Ovary (tissue), 9 donors: Measurements from ENCODE around the gene CRB1. TPM values are rescaled to one million over a fixed set of nuclear protein-coding genes. Genes with fewer than 3 reads are reported as not detected.

Experiments used
- DNase-seq, 5 donors: peaks; one replicate each; pipeline ENCODE4 v3.0.0-alpha.2; 2019 to 2020
- H3K27ac ChIP-seq, 2 donors: fragments of 200-600 bp; one replicate each; pipeline versions ENCODE4 v1.5.1 to v1.8.0; 2019 to 2022
- H3K27me3 ChIP-seq: fragments of 200-600 bp; one replicate; pipeline ENCODE4 v1.8.0; 2022
- H3K36me3 ChIP-seq: fragments of 200-600 bp; sonication (generic); one replicate; pipeline ENCODE4 v1.5.1; 2019
- H3K4me1 ChIP-seq: one replicate; pipeline ENCODE4 v1.8.1; 2013; ENCODE audit warnings: mild to moderate bottlenecking, moderate library complexity; ENCODE audit not compliant: insufficient read depth
- H3K4me3 ChIP-seq: fragments of 200-600 bp; sonication (generic); one replicate; pipeline ENCODE4 v1.5.1; 2017
- H3K9me3 ChIP-seq, 2 donors: fragments of 200-600 bp in 1 of 2; sonication (generic) in 1 of 2; one replicate each; pipeline versions ENCODE4 v1.5.1 to v1.8.1; 2013 to 2019; ENCODE audit warnings: mild to moderate bottlenecking in 1 of 2, moderate library complexity in 1 of 2
- CTCF ChIP-seq, 3 donors: fragments of 450-650 bp in 2 of 3; fragments of 200-600 bp in 1 of 3; IDR thresholded peaks; one replicate each; pipeline versions ENCODE4 v1.5.1 to v1.8.0; 2016 to 2022; ENCODE audit warnings: antibody characterized with exemption in 3 of 3, mild to moderate bottlenecking in 1 of 3
- EP300 ChIP-seq: sonication (generic); formaldehyde crosslinking; IDR thresholded peaks from one replicate; pipeline ENCODE4 v1.6.1; 2017; ENCODE audit warnings: antibody characterized with exemption
- POLR2A ChIP-seq: fragments of 450-650 bp; IDR thresholded peaks from one replicate; pipeline ENCODE4 v1.6.1; 2017; ENCODE audit warnings: antibody characterized with exemption, mild to moderate bottlenecking, moderate library complexity
- WGBS, 3 donors: extraction: QIAGEN DNeasy Blood & Tissue Kit in 1 of 3; methylation state at CpG; one replicate each; pipeline versions ENCODE4 v1.1.5 to v1.1.7; 2013 to 2017; 5-methylcytosine and 5-hydroxymethylcytosine counted together
- intact Hi-C, 4 donors: fragments of 100-400 bp; cut with DNase I; formaldehyde crosslinking; loops; one replicate each; pipeline versions ENCODE4 v1.11.0 to v1.15.1; 2022 to 2023
- polyA plus RNA-seq, 2 donors: library from polyadenylated mRNA; stranded (reverse); fragments of 200-250 nt in 1 of 2; fragments of 350-450 nt in 1 of 2; fragmentation: Illumina TruSeq in 1 of 2; extraction: RNeasy Lipid Tissue Mini Kit (QIAGEN cat#74804) in 1 of 2; gene quantifications; one replicate each; pipeline ENCODE4 v1.2.3, GENCODE V29; 2013 to 2014
- total RNA-seq, 7 donors: library from RNA; depleted of rRNA in 2 of 7; stranded (reverse); fragments of >200 nt in 2 of 7; fragmentation: NEBNext Ultra II Directional in 3 of 7; extraction: Animal tissue kit (Norgen Biotek cat#: 25700) in 3 of 7; gene quantifications; one replicate each; pipeline versions ENCODE4 v1.1.0 to v1.2.4, GENCODE V29; 2016 to 2023
- donor health status: DM: no; HTN: no; CAD: no; lungs with moderate emphysema.
- donor health status: DM: no; HTN: no; CAD: no.
- donor health status: Bipolar disorder and iron deficiency.
- donor health status: DM: yes; HTN: yes; CAD: no.
- donor health status: DM: no; HTN: no; CAD: no.
- donor health status: DM: yes; HTN: yes; CAD: no.

Gene CRB1
- total and polyA plus RNA-seq, 9 donors, result 0.60 to 4.0 (median 1.1) TPM

GRCh38 chr1:197312163-197312562 is 44.1 kb downstream of the CRB1 start:
- 82 to 89% (median 84%) methylated on average over 5 of the region's 5 CpGs for WGBS, 3 donors
- no peak for TF ChIP-seq POLR2A
- no peak for TF ChIP-seq EP300
- no peak for TF ChIP-seq CTCF (IDR thresholded peaks at IDR 0.05)
- no peak for DNase-seq

GRCh38 chr1:197313713-197314112 is 45.7 kb downstream of the CRB1 start:
- Histone ChIP-seq H3K36me3 (no peaks in the 10 kb centered on the region), H3K27ac (no peak overlapping the region), H3K4me3 (no peak overlapping the region), H3K4me1 (no peaks in the 10 kb centered on the region), H3K27me3 (no peaks in the 10 kb centered on the region), H3K9me3 (no peaks in the 10 kb centered on the region)
- no peak for DNase-seq
- 69 to 77% (median 69%) methylated on average over 5 of the region's 5 CpGs for WGBS, 3 donors
- intact Hi-C loops, result no loop called here
- TF ChIP-seq EP300 (no peak), CTCF (IDR thresholded peaks at IDR 0.05) (no peak), POLR2A (no peak)

More at GRCh38 chr1:197312163-197312562, 44.1 kb downstream of the CRB1 start:
- Histone ChIP-seq H3K36me3 (no peaks in the 10 kb centered on the region), H3K9me3 (no peaks in the 10 kb centered on the region), H3K4me3 (no peak overlapping the region), H3K27me3 (no peaks in the 10 kb centered on the region), H3K4me1 (no peaks in the 10 kb centered on the region), H3K27ac (no peak overlapping the region)
- intact Hi-C loops, result no loop called here

GRCh38 chr1:197314682-197315081 is 46.6 kb downstream of the CRB1 start:
- no peak for TF ChIP-seq POLR2A
- no peak for TF ChIP-seq CTCF (IDR thresholded peaks at IDR 0.05)
- H3K4me3 ChIP-seq, result no peak overlapping the region
- H3K4me1 ChIP-seq, result no peaks in the 10 kb centered on the region
- no peaks in the 10 kb centered on the region for H3K36me3 ChIP-seq
- no peaks in the 10 kb centered on the region for H3K27me3 ChIP-seq
- DNase-seq, result no peak
- H3K9me3 ChIP-seq, result no peaks in the 10 kb centered on the region
- intact Hi-C loops, result no loop called here
- H3K27ac ChIP-seq, result no peak overlapping the region

DNA sequence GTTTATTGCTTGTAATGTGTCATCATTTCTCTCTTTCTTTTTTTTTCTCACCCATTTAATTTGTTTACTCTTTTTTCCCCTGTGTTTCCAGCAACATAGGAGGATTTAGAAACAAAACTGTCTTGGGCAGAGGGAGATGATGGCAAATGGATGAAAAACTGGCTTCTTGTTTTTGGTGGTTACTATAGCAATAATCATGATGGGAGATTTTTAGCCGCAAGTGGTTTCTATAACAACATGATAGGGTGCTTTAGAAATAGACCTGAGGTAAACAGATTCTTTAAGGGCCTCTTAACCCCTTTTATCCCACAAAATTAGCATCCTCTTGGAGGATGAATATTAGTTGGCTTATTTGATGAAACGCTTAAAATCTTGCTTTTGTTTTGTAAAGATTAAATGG is 51.6 kb downstream of the CRB1 start:
- Histone ChIP-seq H3K36me3 (no peaks in the 10 kb centered on the region), H3K4me1 (peaks cover 1% of the 10 kb centered on the region), H3K27ac (no peak overlapping the region), H3K4me3 (no peak overlapping the region), H3K9me3 (no peaks in the 10 kb centered on the region), H3K27me3 (no peaks in the 10 kb centered on the region)
- intact Hi-C loops, result no loop called here
- no peak for DNase-seq
- TF ChIP-seq CTCF (IDR thresholded peaks at IDR 0.05), result no peak
- 73 to 83% (median 79%) methylated on average over 2 of the region's 2 CpGs for WGBS, 3 donors

GRCh38 chr1:197320991-197321531 is 53.0 kb downstream of the CRB1 start:
- peaks cover 1% of the 10 kb centered on the region for H3K4me1 ChIP-seq
- H3K36me3 ChIP-seq, result no peaks in the 10 kb centered on the region
- H3K9me3 ChIP-seq, result no peaks in the 10 kb centered on the region
- no peaks in the 10 kb centered on the region for H3K27me3 ChIP-seq
- WGBS, 3 donors, result 34 to 60% (median 52%) methylated on average over 2 of the region's 2 CpGs
- no peak overlapping the region for H3K27ac ChIP-seq
- no peak overlapping the region for H3K4me3 ChIP-seq
- DNase-seq, result peak in 2 of 5 donors; percentile 15 to 31
- intact Hi-C loops, result no loop called here
- TF ChIP-seq POLR2A (no peak), CTCF (IDR thresholded peaks at IDR 0.05) (no peak), EP300 (no peak)
